CD4-positive, alpha-beta T cell treated with Interleukin-15 for 1 hour (primary cell): ENCODE results near the gene ITGA3.
"Not testable (repeated sequence)": the region's sequence is repeated elsewhere in the genome, so short reads cannot be mapped to it uniquely, and the experiment has no call there.

Experiments
- DNase-seq: peaks from one replicate; pipeline ENCODE4 v3.0.0-alpha.2; 2020

ITGA3 gene

DNA sequence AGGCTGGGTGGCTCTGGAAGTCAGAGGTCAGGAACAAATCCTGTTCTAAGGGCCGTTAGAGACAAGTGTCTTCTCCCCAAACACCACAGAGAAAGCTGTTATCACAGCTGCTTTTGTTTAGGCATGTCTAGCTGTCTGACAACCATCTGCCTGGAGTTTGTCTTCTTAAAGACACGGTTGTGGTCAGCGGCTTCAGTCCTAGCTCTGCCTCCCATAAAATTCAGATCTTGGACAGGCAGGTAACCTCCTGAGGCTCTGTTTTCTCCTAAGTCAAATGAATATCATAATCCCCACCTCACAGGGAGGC lies 2.3 kb upstream of the ITGA3 start:
- no peak for DNase-seq

DNA sequence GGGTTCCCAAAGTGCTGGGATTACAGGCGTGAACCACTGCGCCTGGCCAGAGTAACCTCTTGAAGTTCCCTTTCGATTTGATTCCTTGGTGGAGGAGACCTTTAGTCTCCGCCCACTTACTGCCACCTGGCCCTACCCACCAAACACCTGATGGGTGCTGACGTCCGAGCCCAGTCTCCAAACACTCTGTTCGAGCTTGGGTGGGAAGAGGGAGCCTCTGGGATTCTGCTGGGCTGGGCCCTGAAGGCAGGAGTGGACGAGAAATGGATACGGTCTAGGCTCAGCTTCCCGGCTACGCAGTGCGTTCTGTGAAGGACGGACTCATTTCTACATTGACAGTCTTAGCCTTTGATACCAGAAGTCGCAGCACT lies 870 bp upstream of the ITGA3 start:
- no peak for DNase-seq

DNA sequence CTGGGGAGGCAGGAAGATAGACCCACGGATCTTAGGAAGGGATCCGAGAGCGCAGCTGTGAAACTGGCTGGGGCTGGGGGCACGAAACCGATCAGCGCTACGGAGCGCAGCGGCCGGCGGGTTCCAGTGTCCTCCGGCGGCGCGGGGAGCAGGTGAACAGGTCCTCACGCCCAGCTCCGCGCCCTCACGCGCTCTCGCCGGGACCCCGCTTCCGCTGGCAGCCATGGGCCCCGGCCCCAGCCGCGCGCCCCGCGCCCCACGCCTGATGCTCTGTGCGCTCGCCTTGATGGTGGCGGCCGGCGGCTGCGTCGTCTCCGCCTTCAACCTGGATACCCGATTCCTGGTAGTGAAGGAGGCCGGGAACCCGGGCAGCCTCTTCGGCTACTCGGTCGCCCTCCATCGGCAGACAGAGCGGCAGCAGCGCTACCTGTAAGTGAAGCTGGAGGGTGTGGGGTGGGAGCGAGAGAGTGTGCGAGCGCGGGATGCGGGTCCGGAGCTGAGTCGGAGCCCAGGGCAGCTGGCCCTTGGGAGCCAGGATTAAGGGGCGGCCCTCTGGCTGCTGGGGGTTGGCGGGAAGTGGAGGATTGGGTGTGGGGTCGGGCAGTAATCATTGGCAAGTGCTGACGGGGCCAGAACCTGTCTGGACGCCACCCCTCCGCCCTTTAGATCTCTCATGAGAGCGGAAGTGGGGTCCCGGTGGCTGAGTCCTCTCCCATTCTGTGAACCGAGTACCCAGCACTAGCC lies 479 bp downstream of the ITGA3 start:
- peak; percentile 39 for DNase-seq

DNA sequence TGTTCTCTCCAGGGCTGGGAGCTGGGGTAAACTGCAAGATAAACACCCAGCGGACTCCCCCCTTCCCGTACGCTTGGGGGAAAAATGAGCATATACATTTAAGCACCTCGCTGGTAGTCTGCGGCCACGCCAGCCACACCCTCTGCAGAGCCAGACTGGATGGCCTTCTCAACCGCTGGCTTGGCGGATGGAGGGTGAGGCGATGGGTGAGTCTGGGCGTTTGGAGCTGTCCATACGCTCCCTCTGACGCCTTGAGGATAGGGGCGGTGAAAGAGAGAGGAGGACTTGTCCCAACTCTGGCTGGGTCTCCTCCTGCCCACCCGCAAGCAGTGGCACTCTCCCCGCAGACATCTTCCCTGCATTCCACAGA lies 1.0 kb downstream of the ITGA3 start:
- DNase-seq = no peak

DNA sequence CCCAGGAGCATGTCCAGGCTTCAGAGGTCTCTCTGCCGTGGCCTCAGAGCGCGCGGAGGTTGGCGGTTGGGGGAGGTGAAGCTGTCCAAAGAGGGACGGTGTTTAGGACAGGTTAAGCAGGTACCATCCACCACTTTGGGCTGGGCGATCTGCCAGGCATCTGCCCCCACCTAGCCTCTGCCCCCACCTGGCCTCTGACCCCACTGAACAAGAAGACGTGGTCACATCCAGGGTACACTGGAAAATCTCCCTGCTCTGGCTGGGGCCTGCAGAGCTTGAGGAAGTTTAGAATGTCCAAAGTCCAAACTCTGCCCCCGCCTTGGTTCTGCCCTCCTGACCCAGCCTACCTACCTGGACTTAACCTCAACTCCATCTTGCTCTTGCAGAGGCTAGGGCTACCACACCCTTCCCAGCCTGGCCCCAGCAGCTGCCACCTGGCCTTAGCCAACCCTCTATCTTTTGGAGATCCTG lies 1.6 kb downstream of the ITGA3 start:
- no peak for DNase-seq

DNA sequence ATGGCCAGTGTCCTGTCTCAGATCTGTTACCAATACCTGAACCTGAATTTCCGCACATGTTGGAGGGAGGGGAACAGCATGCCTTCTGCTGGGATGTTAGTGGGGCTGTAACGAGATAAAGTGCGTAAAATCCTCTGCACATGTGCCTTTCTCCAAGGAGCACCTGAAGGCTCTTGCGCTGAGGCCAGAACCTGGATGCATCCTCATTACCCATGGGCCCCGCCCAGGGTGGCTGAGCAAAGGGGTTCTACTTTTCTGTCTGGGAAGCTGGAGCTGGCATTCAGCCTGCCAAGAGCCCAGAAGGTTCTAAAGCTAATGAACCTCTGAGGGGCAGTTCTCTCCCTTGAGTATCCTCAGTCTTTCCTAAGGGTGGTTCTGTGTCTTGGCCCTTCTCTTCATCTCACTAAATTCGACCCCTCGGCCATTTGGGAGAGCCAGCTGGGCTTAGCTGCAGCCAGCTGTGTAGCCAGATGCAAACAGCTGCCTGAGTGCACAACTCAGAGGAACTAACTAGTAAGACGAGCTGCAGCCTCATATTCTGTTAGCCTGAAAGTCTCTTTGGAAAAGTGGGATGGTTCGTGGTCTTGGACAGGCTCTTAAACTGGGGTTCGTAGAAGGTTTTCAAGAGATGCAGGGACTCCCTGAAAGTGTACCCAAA lies 2.5 kb downstream of the ITGA3 start:
- DNase-seq = no peak

DNA sequence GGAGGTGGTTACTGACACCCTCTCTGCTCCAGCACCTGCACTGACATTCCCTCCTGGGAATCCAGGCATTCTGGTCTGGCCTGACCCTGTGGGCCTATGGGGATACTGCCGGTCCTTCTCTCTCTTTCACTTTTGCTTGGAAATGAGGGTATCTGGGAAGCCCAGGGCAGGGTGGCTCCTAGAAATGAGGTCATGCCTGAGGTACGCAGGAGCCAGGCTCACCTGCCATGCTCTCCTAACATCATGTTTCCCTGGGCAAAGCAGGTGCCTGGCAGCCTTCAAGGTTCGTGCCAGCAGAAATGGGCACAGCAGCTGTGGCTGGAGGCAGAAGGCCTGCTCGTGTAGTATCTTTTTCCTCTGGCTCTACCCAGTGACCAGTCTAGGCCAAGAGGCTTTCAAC lies 3.3 kb downstream of the ITGA3 start:
- DNase-seq = no peak

DNA sequence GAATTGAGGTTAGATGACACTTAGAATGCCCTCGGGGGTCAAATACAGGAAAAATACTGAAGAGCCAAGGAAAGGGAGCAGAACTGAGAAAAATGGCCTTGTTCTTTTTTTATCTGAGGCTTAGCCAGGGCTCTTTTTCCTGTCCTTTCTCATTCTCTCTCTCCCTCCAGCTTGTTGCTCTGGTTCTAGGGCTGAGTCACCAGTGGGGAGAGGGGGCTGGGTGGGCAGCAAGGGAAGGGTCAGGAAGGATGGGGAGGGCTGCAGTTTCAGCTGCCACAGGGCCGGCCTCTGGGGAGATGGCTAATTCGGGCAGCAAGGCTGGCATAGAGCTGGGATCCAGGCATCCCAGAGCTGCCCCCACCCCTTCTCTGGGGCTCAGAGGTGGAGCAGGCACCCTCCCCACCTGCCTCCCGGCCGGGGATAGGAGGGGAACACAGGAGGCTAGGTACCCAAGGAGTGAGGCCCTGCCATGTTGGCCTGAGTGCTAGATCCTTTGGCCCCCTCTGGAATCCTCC lies 3.9 kb downstream of the ITGA3 start:
- no peak for DNase-seq

DNA sequence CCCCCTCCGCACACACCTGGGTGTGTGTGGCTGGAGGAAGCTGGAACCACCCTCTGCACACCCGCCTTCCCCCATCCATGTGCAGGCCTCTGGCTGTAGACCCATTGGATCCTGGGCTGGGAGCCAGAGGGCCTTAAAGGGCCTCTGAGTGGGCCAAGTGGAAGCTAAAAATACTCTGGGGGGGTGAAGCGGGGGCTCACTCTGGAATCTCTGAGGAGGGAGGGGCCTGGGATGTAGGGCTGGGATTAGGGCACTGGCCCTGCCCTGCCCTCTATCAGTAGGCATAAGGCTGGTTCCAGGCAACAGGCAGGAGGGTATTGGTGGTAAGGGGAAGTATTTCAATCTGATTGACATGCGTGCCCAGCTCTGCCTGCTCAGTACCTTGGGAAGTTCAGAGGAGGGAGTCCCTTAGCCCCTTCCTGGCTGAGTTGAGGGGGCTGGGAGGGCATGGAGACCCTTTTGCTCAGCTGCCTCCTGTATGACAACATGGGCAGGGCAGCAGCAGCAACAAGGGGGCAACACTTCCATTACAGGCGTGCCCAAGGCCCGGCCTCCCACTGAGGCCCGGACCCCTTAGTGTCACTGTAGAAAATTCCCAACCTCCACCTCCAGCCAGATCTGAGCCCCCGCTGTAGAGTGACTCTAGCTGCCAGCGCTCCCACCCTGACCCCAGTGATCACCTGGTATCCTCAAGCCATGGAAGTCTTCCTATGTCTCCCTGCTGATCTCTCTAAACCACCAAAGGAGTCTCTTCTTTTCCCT lies 5.2 kb downstream of the ITGA3 start:
- no peak for DNase-seq

DNA sequence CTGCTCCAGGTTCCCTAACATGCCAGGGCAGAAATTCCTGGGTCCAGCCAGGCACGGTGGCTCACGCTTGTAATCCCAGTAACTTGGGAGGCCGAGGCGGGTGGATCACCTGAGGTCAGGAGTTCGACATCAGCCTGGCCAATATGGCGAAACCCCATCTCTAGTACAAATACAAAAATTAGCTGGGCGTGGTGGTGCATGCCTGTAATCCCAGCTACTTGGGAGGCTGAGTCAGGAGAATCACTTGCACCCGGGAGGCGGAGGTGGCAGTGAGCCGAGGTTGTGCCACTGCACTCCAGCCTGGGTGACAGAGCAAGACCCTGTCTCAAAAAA lies 5.8 kb downstream of the ITGA3 start:
- not testable (repeated sequence) for DNase-seq

DNA sequence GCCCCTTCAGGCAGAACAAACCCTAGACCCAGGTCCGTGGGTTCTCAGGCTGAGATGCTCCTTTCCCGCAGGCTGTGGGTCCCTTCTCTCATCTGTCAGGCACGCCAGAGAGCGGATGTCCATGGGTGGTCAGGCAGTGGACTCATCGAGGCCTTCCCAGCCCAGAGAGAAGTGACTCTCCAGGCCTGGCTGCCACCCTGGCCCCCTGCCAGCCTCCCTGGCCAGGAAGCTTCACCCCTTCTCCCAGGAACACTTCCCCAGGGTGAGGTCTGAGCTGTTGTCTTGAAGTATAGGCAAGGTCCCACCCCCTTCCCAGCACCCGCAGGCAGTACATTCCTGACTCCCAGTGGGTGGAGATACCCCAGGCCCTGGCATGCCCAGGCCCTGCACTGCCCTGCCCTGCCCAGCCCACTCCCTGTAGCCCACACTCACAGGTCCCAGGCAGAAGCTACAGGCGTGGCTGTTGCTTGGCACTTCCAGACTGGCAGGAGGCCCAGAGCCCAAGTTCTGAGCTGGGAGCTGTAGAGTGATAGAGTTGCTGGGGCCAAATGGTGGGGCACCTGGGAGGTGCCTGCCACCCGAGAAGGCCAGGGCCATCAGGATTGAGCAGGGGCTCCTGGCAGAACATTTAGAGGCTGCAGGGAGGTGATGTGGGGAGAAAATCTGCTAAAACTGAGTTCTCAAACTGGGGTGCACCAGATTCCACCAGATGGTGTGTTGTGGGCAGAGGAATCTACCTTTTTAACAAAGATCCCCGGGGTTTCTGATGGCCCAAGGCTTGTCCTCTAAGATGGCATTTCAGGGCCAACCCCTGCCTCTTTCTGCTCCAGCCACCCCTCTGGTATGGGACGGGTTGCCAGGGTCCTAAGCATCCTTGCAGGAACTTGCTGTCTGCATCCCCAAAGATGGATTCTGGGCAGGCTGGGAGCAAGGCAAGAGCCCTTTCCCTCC lies 6.7 kb downstream of the ITGA3 start:
- DNase-seq = no peak

DNA sequence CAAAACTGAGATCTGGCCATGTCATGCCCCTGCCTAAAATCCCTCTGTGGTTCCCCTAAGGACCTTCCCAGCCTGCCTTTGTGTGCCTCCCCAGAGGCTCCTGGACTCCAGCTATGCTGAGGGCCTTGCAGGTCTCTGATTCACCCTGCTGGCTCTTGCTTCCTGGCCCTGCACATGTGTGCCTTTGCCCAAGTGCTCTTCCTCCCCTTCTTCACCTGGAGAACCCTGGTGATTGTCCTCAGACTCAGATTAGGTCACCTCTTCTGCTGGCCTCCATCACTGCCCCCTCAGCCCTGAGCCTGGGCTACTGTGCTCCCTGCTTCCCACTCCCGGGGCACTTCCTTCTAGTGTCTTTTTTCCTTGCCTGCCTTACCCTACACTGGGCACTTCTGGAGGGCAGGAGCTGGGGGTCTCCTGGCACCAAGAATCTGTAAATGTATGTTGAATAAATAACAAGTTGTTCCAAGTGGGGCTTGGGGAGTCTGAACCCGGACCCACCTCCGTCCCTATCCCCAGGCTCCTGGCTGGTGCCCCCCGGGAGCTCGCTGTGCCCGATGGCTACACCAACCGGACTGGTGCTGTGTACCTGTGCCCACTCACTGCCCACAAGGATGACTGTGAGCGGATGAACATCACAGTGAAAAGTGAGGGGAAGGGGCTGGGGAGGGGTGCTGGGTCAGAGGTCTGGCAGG lies 7.8 kb downstream of the ITGA3 start:
- no peak for DNase-seq

DNA sequence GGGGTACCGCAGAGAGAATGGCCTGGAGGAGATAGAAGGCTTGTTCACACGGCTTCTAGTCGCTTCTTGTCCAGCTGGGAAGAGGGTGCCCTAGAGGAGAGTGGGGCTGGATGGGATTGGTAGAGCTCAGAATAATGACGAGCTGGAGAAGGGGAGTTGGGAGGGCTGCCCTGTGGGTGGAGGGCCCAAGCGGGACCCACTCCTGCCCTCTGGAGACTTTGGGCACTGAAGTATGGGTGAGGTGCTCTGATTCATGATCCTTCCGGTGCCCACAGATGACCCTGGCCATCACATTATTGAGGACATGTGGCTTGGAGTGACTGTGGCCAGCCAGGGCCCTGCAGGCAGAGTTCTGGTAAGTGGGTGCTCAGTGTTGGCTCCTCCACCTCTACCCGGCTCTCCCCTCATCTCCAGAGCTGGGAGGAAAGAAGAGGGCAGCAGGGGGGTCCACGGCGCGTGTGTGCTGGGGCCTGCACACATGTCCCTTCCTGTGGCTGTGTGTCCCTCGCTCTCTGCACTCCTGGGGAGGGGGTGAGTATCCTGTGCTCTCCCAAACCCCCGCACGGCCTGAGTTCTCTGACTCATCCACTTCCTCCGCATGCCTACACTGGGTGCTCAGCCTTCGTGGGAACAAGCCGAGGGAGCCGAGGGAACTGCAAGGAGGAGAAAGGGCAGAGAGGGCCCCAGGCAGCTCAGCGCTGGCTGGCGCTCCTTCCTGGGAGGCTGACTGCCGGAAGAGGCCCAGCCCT lies 8.5 kb downstream of the ITGA3 start:
- no peak for DNase-seq

DNA sequence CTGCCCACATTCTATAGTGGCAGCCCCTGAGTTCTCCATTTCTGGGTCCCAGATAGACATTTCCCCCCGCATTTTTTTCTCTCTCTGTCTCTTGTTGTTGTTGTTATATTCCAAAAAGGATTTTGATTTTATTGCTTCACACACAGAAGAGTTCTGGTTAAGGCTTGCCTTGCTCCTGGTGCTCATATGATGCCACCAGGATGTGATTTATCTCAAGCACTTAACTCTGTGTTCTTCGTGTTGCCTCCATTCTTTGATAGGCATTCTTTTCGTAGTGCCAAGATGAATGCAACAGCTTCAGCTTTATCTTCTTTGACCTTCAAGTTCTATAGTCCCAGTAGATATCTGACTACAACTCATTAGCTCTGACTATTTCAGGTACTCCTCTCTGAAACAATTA lies 9.1 kb downstream of the ITGA3 start:
- no peak for DNase-seq

DNA sequence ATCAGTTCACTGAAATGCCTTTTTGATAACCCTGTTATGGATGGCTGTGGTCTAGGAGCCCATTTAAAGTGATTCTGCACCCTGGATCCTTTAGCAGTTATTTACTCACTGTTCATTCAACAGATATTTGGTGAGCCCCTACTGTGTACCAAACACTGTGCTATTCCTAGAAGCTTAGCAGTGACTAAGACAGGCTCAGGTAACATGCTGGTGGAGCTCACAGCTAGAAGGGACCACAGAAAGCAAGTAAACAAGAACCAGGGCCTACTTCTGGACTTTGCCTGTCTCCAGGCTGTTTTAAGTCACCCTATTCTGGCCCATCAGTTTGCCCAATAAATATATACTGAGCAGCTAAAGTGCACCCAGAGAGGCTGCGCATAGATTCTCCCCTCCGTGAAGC lies 11.1 kb downstream of the ITGA3 start:
- no peak for DNase-seq

DNA sequence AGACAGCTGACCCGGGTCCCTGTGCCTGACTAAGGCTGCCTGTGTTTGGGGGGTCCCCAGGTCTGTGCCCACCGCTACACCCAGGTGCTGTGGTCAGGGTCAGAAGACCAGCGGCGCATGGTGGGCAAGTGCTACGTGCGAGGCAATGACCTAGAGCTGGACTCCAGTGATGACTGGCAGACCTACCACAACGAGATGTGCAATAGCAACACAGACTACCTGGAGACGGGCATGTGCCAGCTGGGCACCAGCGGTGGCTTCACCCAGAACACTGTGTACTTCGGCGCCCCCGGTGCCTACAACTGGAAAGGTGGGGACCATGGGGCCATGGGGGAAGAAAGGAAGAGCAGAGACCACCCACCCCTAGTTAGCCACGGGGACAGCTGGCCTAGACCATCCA lies 12.1 kb downstream of the ITGA3 start:
- no peak for DNase-seq

DNA sequence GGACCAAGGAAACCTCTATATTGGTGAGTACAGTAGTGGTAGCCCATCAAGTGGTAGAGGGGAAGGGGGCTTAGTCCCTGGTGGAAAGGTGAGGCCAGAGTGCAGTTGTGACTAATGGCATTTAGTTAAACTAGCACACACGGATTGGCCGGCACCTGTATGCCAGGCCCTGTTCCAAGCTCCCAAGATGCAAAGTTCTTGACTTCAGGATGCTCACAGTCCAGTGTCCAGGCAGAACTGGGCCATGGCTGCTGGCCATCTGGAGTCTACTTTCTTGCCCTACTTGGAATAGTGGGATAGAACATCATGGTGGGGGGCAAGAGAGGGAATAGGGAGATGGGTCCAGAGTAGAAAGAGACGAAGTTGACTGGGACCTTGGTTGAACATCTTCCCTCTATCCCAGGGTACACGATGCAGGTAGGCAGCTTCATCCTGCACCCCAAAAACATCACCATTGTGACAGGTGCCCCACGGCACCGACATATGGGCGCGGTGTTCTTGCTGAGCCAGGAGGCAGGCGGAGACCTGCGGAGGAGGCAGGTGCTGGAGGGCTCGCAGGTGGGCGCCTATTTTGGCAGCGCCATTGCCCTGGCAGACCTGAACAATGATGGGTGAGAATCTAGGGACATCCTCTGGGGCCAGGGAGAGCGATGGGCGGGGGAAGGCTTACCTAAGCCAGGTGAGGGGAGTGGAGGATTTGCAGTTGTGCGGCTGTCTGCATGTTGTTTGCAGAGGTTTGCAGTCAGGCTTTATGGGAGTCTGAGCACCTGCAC lies 15.2 kb downstream of the ITGA3 start:
- no peak for DNase-seq

DNA sequence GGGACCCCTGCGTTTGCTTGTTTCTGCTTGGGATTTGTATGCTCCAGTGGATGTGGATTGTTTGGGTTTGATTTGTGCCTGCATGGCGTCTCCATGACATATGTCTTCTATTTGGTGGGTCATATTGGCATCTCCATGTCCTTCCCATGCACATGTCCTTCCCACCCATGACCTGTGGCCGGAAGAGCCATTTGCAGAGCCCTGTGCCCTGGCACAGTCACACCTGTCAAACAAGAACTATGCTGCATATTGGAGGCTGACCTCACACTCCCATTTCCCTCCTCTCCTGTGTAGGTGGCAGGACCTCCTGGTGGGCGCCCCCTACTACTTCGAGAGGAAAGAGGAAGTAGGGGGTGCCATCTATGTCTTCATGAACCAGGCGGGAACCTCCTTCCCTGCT lies 15.8 kb downstream of the ITGA3 start:
- no peak for DNase-seq

DNA sequence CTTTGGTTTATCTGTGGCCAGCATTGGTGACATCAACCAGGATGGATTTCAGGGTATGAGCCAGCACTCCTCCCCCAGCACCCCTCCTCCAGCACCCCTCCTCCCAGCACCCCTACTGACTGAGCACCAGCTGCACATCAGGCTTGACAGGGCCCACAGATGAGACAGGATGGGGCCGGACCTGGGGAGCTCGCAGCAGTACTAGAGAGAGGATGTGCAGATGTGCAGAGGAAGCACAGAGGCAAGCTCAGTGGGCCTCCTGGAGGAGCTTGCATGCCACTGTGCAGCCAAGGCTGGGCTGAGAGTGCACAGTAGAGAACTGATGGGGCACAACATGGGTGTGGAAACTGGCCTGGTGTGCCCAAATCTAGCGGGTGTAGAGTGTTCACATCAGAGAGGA lies 16.2 kb downstream of the ITGA3 start:
- DNase-seq = no peak

DNA sequence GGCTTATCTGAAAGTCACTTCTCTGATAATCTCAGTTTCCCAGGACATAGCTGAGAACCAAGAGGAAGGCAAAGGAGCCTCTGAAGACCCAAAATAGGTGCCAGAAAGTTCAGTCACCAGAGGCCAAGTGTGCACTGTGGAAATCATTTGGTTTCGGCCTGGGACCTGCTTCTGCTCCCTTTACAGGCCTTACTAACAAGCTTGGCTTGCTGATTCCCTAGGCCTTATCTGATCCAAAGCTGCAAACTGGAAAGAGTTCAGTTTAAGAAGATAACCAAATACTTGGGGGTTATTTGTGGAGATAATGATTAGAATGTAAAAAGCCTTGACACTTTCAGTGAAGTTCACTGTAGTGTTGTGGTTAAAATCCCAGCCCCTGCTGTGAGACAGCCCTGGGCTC lies 17.0 kb downstream of the ITGA3 start:
- no peak for DNase-seq

DNA sequence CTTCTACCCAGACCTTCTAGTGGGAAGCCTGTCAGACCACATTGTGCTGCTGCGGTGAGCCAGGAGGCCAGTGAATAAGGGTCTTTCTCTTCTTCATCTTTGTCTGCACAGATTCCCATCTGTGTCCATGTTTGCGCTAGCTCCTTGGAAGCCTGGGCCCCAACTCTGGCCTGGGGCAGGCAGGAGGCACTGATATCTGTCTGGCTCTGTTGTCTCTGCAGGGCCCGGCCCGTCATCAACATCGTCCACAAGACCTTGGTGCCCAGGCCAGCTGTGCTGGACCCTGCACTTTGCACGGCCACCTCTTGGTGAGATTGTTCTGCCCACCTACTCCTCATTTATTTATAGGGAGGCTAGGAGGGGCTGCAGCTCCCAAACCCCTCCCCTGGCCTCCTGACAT lies 18.3 kb downstream of the ITGA3 start:
- no peak for DNase-seq
